Peyer's patch (tissue), 4 donors: ENCODE data around the gene OXNAD1. TPM values are rescaled to one million over a fixed set of nuclear protein-coding genes. Genes with fewer than 3 reads are reported as not detected.

Experiments used
- DNase-seq, 3 donors: peaks; one replicate each; pipeline ENCODE4 v3.0.0-alpha.2; 2017 to 2019
- H3K27ac ChIP-seq, 4 donors: fragments of 200-600 bp; sonication (generic); one replicate each; pipeline ENCODE4 v1.5.1; 2016 to 2019
- H3K27me3 ChIP-seq, 2 donors: fragments of 200-600 bp; sonication (generic); one replicate each; pipeline ENCODE4 v1.5.1; 2019
- H3K36me3 ChIP-seq, 3 donors: fragments of 200-600 bp; sonication (generic); one replicate each; pipeline ENCODE4 v1.5.1; 2016 to 2019
- H3K4me1 ChIP-seq, 4 donors: fragments of 200-600 bp; sonication (generic); one replicate each; pipeline ENCODE4 v1.5.1; 2016 to 2019
- H3K4me3 ChIP-seq, 4 donors: fragments of 200-600 bp; sonication (generic); 1 replicate in 3 of 4; 2 replicates in 1 of 4; pipeline ENCODE4 v1.5.1; 2016 to 2019; ENCODE audit warnings: mild to moderate bottlenecking in 1 of 4
- H3K9me3 ChIP-seq, 4 donors: fragments of 200-600 bp; sonication (generic); one replicate each; pipeline ENCODE4 v1.5.1; 2016 to 2019; ENCODE audit warnings: mild to moderate bottlenecking in 1 of 4
- CTCF ChIP-seq, 6 experiments: fragments of 450-650 bp in 4 of 6; fragments of 200-600 bp in 2 of 6; sonication (generic) in 1 of 6; IDR thresholded peaks; one replicate each; pipeline ENCODE4 v1.5.1; 2017 to 2019; ENCODE audit warnings: antibody characterized with exemption in 6 of 6, mild to moderate bottlenecking in 3 of 6, moderate library complexity in 1 of 6
- POLR2A ChIP-seq, 2 donors: fragments of 450-650 bp; IDR thresholded peaks; one replicate each; pipeline ENCODE4 v1.5.1; 2017; ENCODE audit warnings: antibody characterized with exemption in 2 of 2, mild to moderate bottlenecking in 2 of 2, moderate library complexity in 2 of 2
- total RNA-seq, 4 donors: library from RNA; depleted of rRNA; stranded (reverse); fragments of >200 nt; gene quantifications; one replicate each; pipeline ENCODE4 v1.1.0, GENCODE V29; 2016

Gene OXNAD1
- total RNA-seq, 4 donors from 2014 or later: 44.5 to 45.8 (median 45.2) TPM

GRCh38 chr3:16241225-16241624 is 23.8 kb upstream of the OXNAD1 start:
- TF ChIP-seq CTCF (IDR thresholded peaks at IDR 0.05) (no peak), POLR2A (IDR thresholded peaks at IDR 0.05) (no peak)
- Histone ChIP-seq H3K4me1 (no peaks in the 10 kb centered on the region), H3K27ac (no peak overlapping the region), H3K9me3 (no peaks in the 10 kb centered on the region), H3K4me3 (no peak overlapping the region), H3K27me3 (no peaks in the 10 kb centered on the region), H3K36me3 (no peaks in the 10 kb centered on the region)
- no peak for DNase-seq

GRCh38 chr3:16242177-16242576 is 22.8 kb upstream of the OXNAD1 start:
- Histone ChIP-seq H3K4me3 (no peak overlapping the region), H3K27me3 (no peaks in the 10 kb centered on the region), H3K4me1 (no peaks in the 10 kb centered on the region), H3K36me3 (no peaks in the 10 kb centered on the region), H3K27ac (no peak overlapping the region), H3K9me3 (no peaks in the 10 kb centered on the region)
- TF ChIP-seq CTCF (IDR thresholded peaks at IDR 0.05) (no peak), POLR2A (IDR thresholded peaks at IDR 0.05) (no peak)
- no peak for DNase-seq

GRCh38 chr3:16243706-16244490 is 21.1 kb upstream of the OXNAD1 start:
- Histone ChIP-seq H3K27ac (no peak overlapping the region), H3K27me3 (no peaks in the 10 kb centered on the region), H3K36me3 (no peaks in the 10 kb centered on the region), H3K4me1 (peaks cover 0 to 5% (median 2%) of the 10 kb centered on the region in 4 donors), H3K9me3 (no peaks in the 10 kb centered on the region), H3K4me3 (no peak overlapping the region)
- TF ChIP-seq POLR2A (IDR thresholded peaks at IDR 0.05): no peak
- no peak for TF ChIP-seq CTCF (IDR thresholded peaks at IDR 0.05)
- DNase-seq: no peak

GRCh38 chr3:16245609-16246008 is 19.4 kb upstream of the OXNAD1 start:
- no peak for TF ChIP-seq CTCF (IDR thresholded peaks at IDR 0.05)
- no peak for TF ChIP-seq POLR2A (IDR thresholded peaks at IDR 0.05)
- no peaks in the 10 kb centered on the region for H3K27me3 ChIP-seq
- H3K9me3 ChIP-seq: no peaks in the 10 kb centered on the region
- peaks cover 0 to 5% (median 2%) of the 10 kb centered on the region in 4 donors for H3K4me1 ChIP-seq
- H3K4me3 ChIP-seq: no peak overlapping the region
- H3K36me3 ChIP-seq: no peaks in the 10 kb centered on the region
- DNase-seq: no peak
- H3K27ac ChIP-seq: no peak overlapping the region

- TF ChIP-seq CTCF (IDR thresholded peaks at IDR 0.05): peak; percentile 78 to 98 (median 88)
- no peak for TF ChIP-seq POLR2A (IDR thresholded peaks at IDR 0.05)
- peak; percentile 72 to 93 (median 79) for DNase-seq
- Histone ChIP-seq H3K27me3 (no peaks in the 10 kb centered on the region), H3K27ac (no peak overlapping the region), H3K36me3 (no peaks in the 10 kb centered on the region), H3K4me3 (no peak overlapping the region), H3K4me1 (peaks cover 0 to 6% (median 5%) of the 10 kb centered on the region in 4 donors), H3K9me3 (no peaks in the 10 kb centered on the region)
Observed at GRCh38 chr3:16247282-16248061, 17.5 kb upstream of the OXNAD1 start.
